Measurements from ENCODE around the gene MCF2L.

MCF2L gene

GRCh38 chr13:113125506-113126264 is 156.7 kb downstream of the MCF2L start:
- no peak for DNase-seq (ENCODE audit: low read depth)

DNA sequence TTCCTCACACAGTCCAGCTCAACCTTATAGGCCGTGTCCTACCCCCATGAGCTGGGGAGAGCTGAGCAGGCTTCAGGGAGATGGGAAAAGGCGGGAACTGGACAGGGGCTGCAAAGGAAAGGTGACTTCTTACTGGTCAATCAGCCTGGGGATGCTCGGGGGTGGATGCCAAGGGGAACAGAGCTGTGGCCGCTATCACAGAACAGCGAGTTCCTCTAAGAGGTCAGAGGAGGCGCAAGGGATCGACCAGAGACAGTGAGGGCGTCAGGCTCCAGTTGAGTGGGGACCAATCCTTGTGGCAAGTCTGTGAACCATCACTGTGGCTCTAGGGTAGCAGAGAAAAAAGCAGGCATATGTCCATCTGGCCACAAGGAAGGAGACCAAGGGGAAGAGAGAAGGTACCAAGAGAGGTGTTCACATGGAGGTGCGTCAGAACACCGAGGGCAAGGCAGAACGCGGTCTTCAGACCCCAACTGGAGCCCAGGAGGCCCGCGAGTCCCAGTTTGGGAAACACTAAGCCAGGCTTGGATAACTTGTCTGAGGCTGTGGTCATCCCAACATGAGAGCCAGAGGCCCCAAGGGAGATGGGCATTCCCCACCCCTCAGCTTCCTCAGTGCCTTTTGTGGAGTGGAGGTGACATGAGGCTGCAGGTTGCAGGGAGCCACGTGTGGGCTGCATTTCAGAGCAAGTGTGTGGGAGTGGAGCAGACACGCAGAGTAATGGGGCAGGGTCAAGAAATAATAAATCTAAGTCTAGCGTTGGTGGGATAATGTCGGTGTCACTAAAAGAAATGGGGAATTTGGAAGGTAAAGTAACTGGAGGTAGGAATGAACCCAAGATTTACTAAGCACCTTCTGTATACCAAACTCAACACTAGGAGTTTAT is 157.5 kb downstream of the MCF2L start:
- DNase-seq (ENCODE audit: low read depth), result no peak

DNA sequence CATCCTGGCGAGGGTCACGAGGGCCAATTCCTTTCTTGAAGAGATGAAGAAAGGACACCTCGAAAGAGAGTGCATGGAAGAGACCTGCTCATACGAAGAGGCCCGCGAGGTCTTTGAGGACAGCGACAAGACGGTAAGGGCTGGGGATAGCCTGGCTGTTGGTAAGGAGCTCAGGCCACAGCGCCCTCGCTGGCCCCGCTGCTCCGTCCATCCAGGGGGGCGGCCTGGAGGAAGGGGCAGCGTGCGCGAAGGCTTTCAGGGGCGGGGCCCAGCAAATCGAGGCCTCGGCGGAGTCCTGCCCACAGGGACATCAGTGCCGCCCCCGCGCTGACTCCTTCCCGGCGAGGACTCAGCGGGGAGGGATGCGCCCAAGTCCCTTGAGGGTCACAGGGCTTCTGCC is 160.5 kb downstream of the MCF2L start:
- no peak for DNase-seq (ENCODE audit: low read depth)

DNA sequence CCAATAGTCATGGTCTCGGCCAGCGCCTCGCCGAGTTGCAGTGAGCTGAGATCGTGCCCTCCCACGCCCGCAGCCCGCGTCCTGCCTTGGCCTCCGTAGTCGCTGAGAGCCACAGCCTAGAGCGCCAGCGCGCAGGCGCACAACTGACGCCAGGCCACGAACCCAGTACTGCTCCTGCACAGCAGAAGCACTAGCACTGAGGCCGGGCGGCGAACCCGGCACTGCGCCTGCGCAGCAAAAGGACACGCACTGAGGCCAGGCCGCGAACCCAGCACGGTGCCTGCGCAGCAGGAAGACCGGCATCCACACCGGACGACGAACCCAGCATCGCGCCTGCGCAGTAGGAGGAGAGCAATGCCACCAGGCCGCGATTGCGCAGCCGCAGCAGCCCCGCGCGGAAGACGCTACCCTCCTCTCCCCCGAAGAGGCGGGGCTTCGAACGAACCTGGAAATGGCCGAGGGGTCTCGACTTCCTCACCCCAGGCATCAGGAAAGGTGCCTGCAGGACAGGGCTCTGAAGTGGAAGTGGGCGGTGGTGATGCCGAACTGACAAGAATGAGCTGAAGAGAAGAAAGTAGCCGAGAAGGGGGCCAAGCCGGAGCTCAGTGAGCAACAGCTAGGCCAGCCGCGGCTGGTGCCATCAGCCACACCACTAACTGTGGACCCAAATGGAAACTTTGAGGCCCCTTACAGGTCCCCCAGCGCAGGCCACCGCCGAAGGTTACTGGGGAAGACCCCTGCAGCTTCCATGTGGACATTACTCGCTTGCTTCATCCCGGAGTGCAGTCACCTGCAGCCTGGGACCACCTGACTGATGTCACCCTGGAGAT is 161.1 kb downstream of the MCF2L start:
- DNase-seq (ENCODE audit: low read depth), result no peak

DNA sequence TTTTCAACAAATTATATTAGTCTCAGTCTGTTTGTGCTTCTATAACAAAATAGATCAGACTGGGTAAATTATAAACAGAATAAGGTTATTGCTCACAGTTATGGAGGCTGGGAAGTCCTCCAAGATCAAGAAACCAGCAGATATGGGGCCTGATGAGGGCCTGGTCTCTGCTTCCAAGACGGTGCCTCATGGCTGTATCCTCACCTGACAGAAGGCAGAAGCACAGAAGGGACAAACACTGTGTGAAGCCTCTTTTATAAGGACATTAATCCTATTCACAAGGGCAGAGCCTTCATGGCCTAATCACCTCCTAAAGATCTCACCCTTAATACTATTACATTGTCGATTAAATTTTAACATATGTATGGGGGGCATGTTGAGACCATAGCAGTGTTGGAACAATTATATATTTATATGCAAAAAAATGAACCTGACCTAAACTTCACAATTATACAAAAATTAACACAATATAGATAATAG is 166.3 kb downstream of the MCF2L start:
- DNase-seq (ENCODE audit: low read depth), result no peak

DNA sequence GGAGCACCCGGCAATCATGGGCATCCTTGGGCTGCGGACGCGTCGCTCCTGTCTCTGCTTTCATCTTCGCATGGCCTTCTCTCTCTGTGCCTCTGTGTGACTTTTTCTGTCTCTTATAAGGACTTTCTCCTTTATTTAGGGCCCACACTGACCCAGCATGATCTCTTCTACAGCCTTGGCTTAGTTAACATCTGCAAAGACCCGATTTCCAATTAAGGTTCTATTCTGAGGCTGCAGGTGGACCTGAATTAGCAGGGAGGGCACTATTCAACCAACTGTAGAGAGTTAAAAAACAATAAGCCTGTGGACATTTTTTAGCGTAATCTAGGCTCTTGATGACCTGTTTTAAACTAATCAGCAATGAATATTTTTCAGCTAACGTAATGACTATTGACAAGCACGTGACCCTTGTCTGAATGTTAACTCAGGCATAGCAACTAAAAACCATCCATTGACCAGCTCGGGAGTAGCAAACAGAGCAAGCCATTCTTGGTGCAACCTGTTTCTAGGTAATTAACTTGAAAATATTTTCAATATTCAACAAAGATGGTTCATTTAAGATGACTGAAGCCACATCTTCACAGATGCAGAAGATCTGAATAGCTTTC is 168.8 kb downstream of the MCF2L start:
- no peak for DNase-seq (ENCODE audit: low read depth)

DNA sequence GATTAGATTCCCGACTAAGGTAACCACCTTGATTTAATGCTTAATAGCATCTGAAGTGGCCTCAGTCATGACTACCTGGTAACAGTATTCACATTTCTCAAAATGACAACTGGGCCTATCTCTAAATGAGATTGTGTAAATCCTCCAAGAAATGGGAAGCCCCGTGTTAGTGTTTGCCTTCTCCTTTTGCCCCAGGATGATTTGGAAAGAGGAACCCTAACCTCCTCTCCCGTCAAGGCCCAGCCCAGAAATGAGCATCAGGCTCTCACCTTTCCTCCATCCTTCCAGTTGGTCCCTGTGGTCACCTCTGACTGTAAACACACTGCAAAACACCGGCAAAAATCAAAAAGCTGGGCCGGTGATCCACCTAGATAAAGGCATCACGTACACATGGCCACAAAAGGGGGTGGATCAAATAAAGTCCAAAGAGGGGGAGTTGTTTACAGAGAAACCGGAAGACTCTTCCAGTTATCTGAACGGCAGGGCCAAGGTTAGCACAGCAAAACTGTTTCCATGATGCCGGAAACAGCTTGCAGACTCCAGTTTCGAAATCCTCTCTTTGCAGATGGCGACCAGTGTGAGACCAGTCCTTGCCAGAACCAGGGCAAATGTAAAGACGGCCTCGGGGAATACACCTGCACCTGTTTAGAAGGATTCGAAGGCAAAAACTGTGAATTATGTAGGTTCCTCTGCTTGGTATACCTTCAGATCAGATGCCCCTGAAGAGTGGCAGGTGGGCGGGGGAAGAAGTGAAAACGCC is 170.0 kb downstream of the MCF2L start:
- DNase-seq (ENCODE audit: low read depth), result no peak

DNA sequence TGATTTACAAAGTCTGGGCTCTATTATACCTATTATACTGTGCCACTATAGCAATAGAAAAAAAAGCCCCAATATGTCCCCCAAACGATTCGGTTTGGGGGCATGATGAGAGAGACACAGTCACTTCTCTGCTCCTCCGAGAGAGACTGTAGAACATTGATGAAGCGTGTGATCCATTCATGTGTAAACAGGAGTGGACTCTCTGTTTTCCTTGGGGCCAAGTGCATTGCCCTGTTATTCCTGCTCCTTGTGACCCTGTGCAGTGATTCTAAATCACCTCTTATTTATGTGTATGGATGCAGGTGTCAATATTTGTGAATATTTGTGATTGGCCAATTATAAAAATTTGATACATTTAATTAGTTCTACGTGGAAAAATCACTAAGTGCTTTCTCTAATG is 170.6 kb downstream of the MCF2L start:
- no peak for DNase-seq (ENCODE audit: low read depth)

DNA sequence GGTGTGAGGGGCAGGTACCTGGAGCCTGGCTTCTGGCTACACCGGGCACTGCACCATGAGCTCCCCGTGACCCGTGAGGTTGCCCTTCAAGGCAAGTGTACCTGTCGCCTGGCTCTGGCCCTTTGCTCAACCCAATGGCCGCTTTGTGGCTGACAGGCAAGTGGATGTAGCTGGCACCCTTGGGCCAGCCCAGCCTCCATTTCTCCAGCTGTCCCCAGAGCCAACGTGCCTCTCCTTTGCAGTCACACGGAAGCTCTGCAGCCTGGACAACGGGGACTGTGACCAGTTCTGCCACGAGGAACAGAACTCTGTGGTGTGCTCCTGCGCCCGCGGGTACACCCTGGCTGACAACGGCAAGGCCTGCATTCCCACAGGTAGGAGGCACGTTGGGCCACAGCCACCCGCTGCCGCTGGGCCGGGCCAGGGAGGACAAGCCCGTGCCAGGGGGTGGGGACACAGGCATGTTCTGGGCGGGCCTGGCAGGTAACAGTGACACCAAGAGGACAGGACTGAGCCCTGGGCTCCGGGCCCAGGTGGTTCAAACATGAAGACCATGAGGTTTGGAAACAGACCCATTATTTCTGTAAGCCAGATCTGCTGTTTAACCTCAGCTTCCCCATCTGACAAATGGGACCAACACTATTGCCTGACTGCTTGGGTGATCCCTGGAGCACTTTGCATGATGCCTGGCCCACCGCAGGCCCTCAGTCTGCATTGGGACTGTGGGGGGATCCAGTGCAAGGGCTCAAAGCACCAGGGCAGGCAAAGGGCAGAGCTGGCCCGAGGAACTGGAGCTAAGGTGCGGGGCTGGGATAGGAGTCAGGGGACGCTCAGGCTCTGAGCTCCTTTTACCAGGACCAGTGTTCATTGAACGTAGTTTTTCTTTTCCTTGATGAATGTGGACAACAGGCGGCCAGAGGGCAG is 171.9 kb downstream of the MCF2L start:
- no peak for DNase-seq (ENCODE audit: low read depth)

GRCh38 chr13:113141601-113141970 is 172.6 kb downstream of the MCF2L start:
- DNase-seq (ENCODE audit: low read depth), result no peak

DNA sequence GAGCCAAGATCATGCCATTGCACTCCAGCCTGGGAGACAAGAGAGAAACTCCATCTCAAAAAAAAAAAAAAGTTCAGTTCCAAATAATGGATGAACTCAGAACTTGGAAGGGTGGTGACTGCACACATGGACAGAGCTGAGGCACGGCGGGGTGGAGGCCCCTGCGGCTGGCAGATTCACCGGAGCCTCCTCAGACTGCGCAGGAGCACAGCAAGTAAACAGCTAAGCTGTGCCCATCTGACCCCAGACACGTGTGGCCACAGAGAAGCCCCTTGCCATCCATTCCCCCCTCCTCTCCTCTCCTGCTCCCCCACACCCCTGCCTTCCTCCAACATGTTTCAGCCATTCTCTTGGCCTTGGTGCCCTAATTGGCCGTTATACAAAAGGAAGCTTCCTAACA is 173.9 kb downstream of the MCF2L start:
- DNase-seq (ENCODE audit: low read depth), result no peak

DNA sequence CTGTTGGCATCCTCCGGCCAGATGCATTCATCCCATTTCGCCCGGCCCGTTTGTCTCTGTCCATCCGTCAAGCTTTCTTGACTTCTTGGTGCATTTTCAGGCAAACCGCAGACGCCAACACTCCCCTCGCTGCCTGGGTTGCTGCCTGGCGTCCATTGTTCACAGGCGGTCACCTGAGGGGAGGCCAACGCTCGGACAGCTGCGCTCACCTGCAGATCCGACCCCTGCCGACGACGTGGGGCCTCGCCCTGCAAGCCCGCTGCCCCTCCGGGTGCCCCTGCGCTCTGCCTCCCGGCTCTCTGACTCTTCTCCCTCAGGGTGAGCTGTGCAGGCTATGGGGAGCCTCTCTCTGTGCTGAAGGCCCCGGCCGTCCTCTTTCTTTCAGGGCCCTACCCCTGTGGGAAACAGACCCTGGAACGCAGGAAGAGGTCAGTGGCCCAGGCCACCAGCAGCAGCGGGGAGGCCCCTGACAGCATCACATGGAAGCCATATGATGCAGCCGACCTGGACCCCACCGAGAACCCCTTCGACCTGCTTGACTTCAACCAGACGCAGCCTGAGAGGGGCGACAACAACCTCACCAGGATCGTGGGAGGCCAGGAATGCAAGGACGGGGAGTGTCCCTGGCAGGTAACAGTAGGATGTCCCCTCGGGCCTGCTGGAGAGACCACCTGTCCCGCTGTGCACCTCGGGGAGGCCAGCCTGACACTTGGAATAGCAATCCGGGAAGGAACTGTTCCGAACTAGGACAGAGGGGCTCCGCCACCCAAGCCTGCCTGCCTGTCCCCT is 174.6 kb downstream of the MCF2L start:
- DNase-seq (ENCODE audit: low read depth), result no peak

DNA sequence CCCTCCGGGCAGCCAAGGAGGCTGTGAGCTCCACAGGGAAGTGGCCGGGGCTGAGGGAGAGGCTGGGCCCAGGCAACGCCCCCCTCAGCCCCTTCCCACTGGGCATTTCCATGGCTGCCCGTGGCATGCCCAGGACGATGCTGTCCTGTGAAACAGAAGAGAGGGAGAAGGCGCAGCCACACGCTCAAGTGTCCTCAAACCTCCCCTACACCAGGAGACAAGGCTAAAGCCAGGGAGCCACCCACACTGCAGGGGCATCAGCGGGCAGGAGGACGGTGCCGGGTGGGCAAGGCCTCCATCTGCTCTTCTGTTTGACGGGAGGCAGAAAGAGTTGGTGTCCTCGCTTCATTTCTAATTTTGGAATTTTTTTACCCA is 175.2 kb downstream of the MCF2L start:
- no peak for DNase-seq (ENCODE audit: low read depth)

- no peak for DNase-seq (ENCODE audit: low read depth)
These were observed 176.5 kb downstream of the MCF2L start for GRCh38 chr13:113145496-113145895.

- DNase-seq (ENCODE audit: low read depth), result no peak
These were observed 177.0 kb downstream of the MCF2L start for GRCh38 chr13:113145911-113146598.

DNA sequence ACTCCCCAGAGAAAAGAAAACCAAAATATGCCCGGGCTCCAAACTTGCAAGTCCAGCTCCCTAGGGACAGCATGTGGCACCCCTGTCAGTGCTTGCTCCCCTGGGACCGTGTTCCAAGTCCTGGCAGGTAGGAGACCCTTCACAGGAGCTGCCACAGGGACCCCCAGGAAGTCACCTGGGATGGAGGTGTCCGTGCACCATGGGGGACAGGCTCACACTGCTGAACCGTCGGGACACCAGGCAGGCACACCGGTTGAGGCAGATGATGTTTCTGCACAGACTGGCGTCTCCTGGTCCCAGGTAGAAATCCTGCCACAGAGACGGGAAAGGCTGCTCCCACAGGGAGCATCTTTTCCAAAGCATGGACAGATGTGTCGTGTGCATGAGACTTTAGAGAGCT is 177.7 kb downstream of the MCF2L start:
- no peak for DNase-seq (ENCODE audit: low read depth)

DNA sequence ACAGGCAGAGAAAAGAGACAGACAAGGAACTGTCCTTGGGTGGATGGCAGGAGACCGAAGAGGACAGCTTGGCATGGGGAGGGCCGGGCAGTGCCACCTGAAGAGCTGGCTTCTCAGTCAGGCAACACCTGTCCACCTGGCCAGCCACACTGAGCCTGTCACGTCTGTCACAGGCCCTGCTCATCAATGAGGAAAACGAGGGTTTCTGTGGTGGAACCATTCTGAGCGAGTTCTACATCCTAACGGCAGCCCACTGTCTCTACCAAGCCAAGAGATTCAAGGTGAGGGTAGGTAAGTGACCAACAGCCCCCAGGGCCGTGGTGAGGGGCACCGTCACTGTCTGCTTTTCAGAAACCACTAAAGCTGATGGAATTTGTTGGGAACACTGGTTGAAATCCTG is 178.2 kb downstream of the MCF2L start:
- no peak for DNase-seq (ENCODE audit: low read depth)

- no peak for DNase-seq (ENCODE audit: low read depth)
These were observed 179.4 kb downstream of the MCF2L start for GRCh38 chr13:113148407-113148806.

Data from HS-27A (cell line).